DND-41 (cell line): ENCODE results near the gene GTF3C4.

Experiments used
- ATAC-seq: fragments of 200-7000 bp; cut with Tn5 transposase; 3 replicates; pipeline ENCODE4 v1.9.1; 2021; ENCODE audit warnings: low read depth; ENCODE audit not compliant: insufficient read depth
- DNase-seq: peaks from one replicate; pipeline ENCODE4 v3.0.0-alpha.2; 2020
- H2AFZ ChIP-seq: 2 replicates; pipeline ENCODE4 v1.6.0; 2012; ENCODE audit warnings: low read depth, low read length
- H3K27ac ChIP-seq: 2 replicates; pipeline ENCODE4 v1.5.1; 2012; ENCODE audit warnings: low read length, inconsistent platforms
- H3K27me3 ChIP-seq: fragments of 200-600 bp; sonication (generic); 2 replicates; pipeline ENCODE4 v1.6.0; 2012; ENCODE audit warnings: low read length, mild to moderate bottlenecking, inconsistent platforms; ENCODE audit not compliant: insufficient read depth, poor library complexity
- H3K36me3 ChIP-seq: 2 replicates; pipeline ENCODE4 v1.5.1; 2012; ENCODE audit warnings: low read length, inconsistent platforms; ENCODE audit not compliant: insufficient read depth
- H3K4me1 ChIP-seq: 2 replicates; pipeline ENCODE4 v1.5.1; 2012; ENCODE audit warnings: mild to moderate bottlenecking, low read length; ENCODE audit not compliant: insufficient read depth
- H3K4me2 ChIP-seq: 2 replicates; pipeline ENCODE4 v1.6.0; 2012; ENCODE audit warnings: mild to moderate bottlenecking, moderate library complexity, low read length, inconsistent platforms; ENCODE audit not compliant: insufficient read depth
- H3K4me3 ChIP-seq, 2 experiments: fragments of 200-600 bp in 1 of 2; shearing (Covaris generic) in 1 of 2; 2 replicates each; pipeline ENCODE4 v1.5.1; 2012 to 2016; ENCODE audit warnings: inconsistent platforms in 2 of 2, low read length in 2 of 2, mild to moderate bottlenecking in 2 of 2, low read depth in 1 of 2, moderate library complexity in 1 of 2
- H3K79me2 ChIP-seq: 2 replicates; pipeline ENCODE4 v1.6.0; 2012; ENCODE audit warnings: low read length, inconsistent platforms; ENCODE audit not compliant: insufficient read depth
- H3K9ac ChIP-seq: 2 replicates; pipeline ENCODE4 v1.6.0; 2012; ENCODE audit warnings: low read depth, mild to moderate bottlenecking, inconsistent platforms, low read length, moderate library complexity
- H3K9me3 ChIP-seq: 2 replicates; pipeline ENCODE4 v1.5.1; 2012; ENCODE audit warnings: low read length, moderate library complexity, mild to moderate bottlenecking, inconsistent platforms; ENCODE audit not compliant: insufficient read depth, severe bottlenecking
- H4K20me1 ChIP-seq: 2 replicates; pipeline ENCODE4 v1.6.0; 2012; ENCODE audit warnings: low read length; ENCODE audit not compliant: insufficient read depth
- CTCF ChIP-seq: IDR thresholded peaks from 2 replicates; pipeline ENCODE4 v1.5.1; 2012; ENCODE audit warnings: borderline replicate concordance, low read length, moderate library complexity, mild to moderate bottlenecking; ENCODE audit not compliant: poor library complexity, severe bottlenecking; ENCODE audit errors: extremely low read depth
- EZH2 ChIP-seq: IDR thresholded peaks from 3 replicates; pipeline ENCODE4 v1.6.1; 2012; ENCODE audit warnings: borderline replicate concordance, low read depth, mild to moderate bottlenecking, moderate library complexity, low read length, inconsistent platforms; ENCODE audit not compliant: severe bottlenecking

GTF3C4 gene

GRCh38 chr9:132726576-132727130 lies 56.4 kb downstream of the GTF3C4 start:
- Histone ChIP-seq H2AFZ (no peak overlapping the region), H3K27ac (no peak overlapping the region), H3K9ac (no peak overlapping the region), H3K4me1 (no peaks in the 10 kb centered on the region), H3K79me2 (no peaks in the 10 kb centered on the region), H3K27me3 (no peaks in the 10 kb centered on the region), H3K4me3 (no peak overlapping the region), H3K9me3 (no peaks in the 10 kb centered on the region), H3K36me3 (no peaks in the 10 kb centered on the region), H4K20me1 (no peaks in the 10 kb centered on the region), H3K4me2 (no peak overlapping the region)
- TF ChIP-seq EZH2 (no peak), CTCF (no peak)
- no peak for DNase-seq
- no peak for ATAC-seq

- no peaks in the 10 kb centered on the region for H4K20me1 ChIP-seq
- no peaks in the 10 kb centered on the region for H3K79me2 ChIP-seq
- H3K4me3 ChIP-seq: no peak overlapping the region
- no peaks in the 10 kb centered on the region for H3K36me3 ChIP-seq
- no peaks in the 10 kb centered on the region for H3K27me3 ChIP-seq
- ATAC-seq: no peak
- no peaks in the 10 kb centered on the region for H3K9me3 ChIP-seq
- H2AFZ ChIP-seq: no peak overlapping the region
- H3K4me2 ChIP-seq: no peak overlapping the region
- DNase-seq: no peak
- H3K4me1 ChIP-seq: peaks cover 4% of the 10 kb centered on the region; the same call in 1 of the 2 replicates
- no peak for TF ChIP-seq EZH2
- TF ChIP-seq CTCF: no peak
- no peak overlapping the region for H3K9ac ChIP-seq
- no peak overlapping the region for H3K27ac ChIP-seq
Observed at GRCh38 chr9:132728071-132728470, 57.8 kb downstream of the GTF3C4 start.

GRCh38 chr9:132728497-132728896 lies 58.2 kb downstream of the GTF3C4 start:
- Histone ChIP-seq H2AFZ (no peak overlapping the region), H4K20me1 (no peaks in the 10 kb centered on the region), H3K27me3 (no peaks in the 10 kb centered on the region), H3K36me3 (no peaks in the 10 kb centered on the region), H3K4me3 (no peak overlapping the region), H3K9me3 (no peaks in the 10 kb centered on the region), H3K9ac (no peak overlapping the region), H3K4me2 (no peak overlapping the region), H3K27ac (no peak overlapping the region), H3K4me1 (peaks cover 4% of the 10 kb centered on the region; the same call in 1 of the 2 replicates), H3K79me2 (no peaks in the 10 kb centered on the region)
- DNase-seq (no peak), ATAC-seq (no peak)
- TF ChIP-seq CTCF (no peak), EZH2 (no peak)
